ENCODE results near the gene SYNE4.

SYNE4 gene

DNA sequence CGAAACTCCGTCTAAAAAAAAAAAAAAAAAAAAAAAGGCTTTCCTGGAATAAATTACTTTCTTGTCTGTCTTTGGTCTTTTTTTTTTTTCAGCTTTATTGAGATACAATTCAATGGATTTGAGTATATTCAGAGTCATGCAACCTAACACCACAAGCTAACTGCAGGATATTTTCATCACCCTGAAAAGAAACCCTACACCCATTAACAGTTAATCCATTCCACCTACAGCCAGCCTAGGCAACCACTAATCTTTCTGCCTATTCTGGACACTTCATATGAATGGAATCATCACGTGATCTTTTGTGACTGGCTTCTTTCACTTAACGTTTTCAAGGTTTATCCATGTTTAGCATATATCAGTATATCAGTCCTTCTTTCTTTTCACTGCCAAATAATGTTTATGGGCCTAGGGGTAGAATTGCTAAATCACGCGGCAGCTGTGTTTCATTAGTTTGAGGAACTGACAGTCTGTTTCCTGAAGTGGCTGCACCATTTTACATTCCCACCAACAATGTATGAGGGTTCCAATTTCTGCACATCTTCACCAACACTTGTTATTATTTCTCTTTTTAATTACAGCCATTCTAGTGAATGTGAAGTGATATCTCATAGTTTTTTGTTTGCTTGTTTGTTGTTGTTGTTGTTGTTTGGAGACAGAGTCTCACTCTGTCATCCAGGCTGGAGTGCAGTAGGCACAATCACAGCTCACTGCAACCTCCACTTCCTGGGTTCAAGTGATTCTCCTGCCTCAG is 52.6 kb downstream of the SYNE4 start:
- DNase-seq (ENCODE audit: low read depth), result no peak

Measured in GM04503 (cell line).